T-helper 2 cell treated with Interferon-gamma antibody and Interleukin-4, amounts not matched to agents 5 μg/mL and 100 μg/mL, for 36 hours (primary cell): ENCODE data around the gene BROX.

Experiments used
- DNase-seq: peaks from one replicate; pipeline ENCODE4 v3.0.0; 2021; ENCODE audit warnings: low spot score
- H3K27ac Mint-ChIP-seq: one replicate; pipeline ENCODE4 v1.8.0; 2021; ENCODE audit warnings: mild to moderate bottlenecking, mixed read lengths
- H3K27me3 Mint-ChIP-seq: one replicate; pipeline ENCODE4 v1.8.0; 2021; ENCODE audit warnings: low read depth, mixed read lengths
- H3K36me3 Mint-ChIP-seq: one replicate; pipeline ENCODE4 v1.8.0; 2021; ENCODE audit warnings: low read depth, mixed read lengths
- H3K4me1 Mint-ChIP-seq: one replicate; pipeline ENCODE4 v1.8.0; 2021; ENCODE audit warnings: low read depth, mixed read lengths
- H3K4me3 Mint-ChIP-seq: one replicate; pipeline ENCODE4 v1.8.0; 2022; ENCODE audit warnings: mild to moderate bottlenecking, moderate library complexity, mixed read lengths
- H3K9me3 Mint-ChIP-seq: one replicate; pipeline ENCODE4 v1.8.0; 2021; ENCODE audit warnings: mixed read lengths

BROX gene

DNA sequence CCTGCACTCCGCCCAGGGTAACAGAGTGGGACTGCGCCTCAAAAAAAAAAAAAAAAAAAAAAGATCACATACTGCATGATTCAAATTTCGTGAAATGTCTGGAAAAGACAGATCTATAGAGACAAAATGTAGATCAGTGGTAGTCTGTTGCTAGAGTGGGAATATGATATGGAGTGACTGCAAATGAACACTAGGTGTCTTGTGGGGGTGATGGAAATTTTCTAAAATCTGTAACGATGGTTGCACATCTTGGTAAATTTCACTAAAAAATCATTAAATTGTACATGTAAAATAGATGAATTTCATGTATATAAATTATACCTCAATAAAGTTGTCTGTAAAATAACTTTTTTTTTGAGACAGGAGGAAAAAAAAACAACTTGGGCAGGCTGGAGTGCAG is 5.5 kb upstream of the BROX start:
- no peak for DNase-seq
- peaks cover 66% of the 10 kb centered on the region for H3K36me3 Mint-ChIP-seq
- H3K27ac Mint-ChIP-seq, result no peak overlapping the region
- peaks cover 5% of the 10 kb centered on the region for H3K9me3 Mint-ChIP-seq
- H3K27me3 Mint-ChIP-seq, result no peaks in the 10 kb centered on the region
- H3K4me3 Mint-ChIP-seq, result no peak overlapping the region
- H3K4me1 Mint-ChIP-seq, result peaks cover 32% of the 10 kb centered on the region

DNA sequence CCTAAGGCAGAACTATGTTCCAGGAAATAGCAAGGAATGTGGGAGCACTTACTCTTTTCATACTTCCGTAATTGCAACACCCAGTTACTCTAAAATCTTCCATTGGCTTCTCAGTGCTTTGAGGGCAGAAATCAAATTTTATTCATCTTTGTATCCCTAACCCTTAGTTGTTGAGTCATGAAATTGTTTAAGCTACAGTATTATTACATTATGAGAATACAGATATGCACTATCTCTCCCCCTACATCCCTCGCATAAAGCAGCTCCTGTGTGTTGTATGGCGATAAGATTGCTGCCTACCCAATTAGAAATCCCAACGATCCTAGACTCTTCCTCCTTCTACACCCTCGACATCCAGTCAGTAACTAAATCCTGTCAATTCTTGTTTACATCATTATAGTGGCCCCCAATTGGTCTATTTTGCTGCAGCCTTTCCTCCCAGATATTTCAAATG is 2.6 kb upstream of the BROX start:
- Mint-ChIP-seq H3K9me3 (no peaks in the 10 kb centered on the region), H3K4me3 (peak overlapping the region; percentile 96), H3K27me3 (no peaks in the 10 kb centered on the region), H3K36me3 (peaks cover 59% of the 10 kb centered on the region), H3K27ac (peak overlapping the region; percentile 6), H3K4me1 (peaks cover 32% of the 10 kb centered on the region)
- no peak for DNase-seq

DNA sequence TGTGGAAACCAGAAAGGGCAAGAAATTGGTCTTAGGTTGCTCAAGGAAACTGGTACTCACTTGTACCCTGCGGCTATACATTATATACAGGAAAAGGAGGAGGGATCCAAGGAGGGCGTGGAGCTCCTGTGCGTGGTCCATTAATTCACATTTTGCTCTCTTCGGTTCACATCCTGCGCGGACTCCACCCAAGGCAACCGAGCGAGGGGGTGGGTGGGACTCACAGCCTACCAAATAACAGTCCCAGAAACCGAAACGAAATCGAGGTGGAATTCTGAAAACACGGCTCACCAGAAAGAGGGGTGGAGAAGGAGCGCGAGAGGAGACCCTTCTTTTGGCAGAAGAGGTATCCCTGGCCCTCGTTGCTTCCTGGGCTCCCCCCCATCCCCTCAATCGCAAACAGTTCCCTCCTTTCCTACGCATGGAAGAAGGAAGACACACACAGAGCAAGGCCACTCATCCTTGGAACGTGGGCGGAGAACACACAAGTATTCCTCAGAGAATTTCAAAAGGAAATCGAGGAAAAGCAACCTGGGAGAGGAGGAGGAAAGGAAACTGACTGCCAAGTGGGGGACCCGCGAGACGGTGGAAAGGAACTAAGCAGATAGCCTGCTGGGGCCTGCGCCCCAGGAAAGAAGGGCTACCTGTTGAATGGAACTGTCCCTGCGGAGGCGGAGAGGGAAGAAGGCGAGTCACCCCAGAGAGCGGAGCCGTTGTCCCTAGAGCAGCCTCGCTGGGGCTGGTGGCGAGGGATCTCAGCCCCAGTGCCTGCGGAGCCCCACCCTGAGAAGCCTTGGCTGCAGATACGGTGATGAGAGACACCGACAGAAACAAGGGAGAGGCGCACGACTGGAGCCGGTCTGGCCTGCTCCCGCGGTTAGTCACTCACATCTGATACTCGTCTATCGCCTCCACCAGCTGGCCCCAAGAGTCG is 778 bp upstream of the BROX start:
- Mint-ChIP-seq H3K27me3 (no peaks in the 10 kb centered on the region), H3K36me3 (peaks cover 53% of the 10 kb centered on the region), H3K4me1 (peaks cover 28% of the 10 kb centered on the region), H3K27ac (peak overlapping the region; percentile 97), H3K4me3 (peak overlapping the region; percentile 96), H3K9me3 (no peaks in the 10 kb centered on the region)
- peak; percentile 57 for DNase-seq

DNA sequence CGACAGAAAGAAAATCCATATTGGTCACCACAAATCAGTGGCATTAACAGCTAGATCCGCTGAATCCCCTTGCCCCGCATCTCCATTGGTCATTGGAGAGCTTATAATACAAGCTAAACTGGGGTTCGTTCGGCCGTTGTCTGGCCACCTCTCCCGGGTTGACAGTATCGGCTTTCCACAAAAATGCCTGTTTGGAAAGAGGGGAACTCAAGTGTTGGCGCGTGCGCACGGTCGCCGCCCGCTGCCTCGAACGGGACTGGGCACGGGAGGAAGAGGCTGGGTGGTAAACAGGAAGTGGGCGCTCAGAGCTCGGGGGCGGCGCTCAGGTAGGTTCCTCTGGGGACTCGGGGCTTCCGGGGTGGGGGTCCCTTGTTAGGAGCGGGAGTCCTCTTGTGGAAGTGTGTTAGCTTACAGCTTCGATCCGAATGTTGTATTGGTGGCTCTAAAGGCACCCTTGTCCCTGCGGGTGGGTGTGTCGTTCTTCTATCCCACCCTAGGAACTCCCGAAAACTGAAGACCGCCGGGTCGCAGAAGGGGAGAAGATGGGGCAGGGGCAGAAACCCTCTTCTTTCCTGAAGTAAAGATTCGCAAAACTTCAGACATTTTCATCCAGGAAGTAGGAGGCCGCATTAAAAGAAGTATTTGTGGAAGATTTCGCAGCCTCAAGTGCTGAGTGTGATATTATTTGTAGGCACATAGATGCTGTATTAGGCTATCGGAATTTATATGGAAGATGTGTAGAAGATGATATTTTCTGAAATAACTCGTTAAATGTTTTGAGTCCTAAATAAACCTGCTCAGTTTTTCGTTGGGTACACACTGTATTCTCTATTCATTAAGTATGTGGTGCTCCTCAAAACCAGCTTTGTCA is 962 bp downstream of the BROX start:
- H3K4me1 Mint-ChIP-seq, result peaks cover 30% of the 10 kb centered on the region
- no peaks in the 10 kb centered on the region for H3K27me3 Mint-ChIP-seq
- H3K9me3 Mint-ChIP-seq, result no peaks in the 10 kb centered on the region
- H3K36me3 Mint-ChIP-seq, result peaks cover 59% of the 10 kb centered on the region
- H3K4me3 Mint-ChIP-seq, result peak overlapping the region; percentile 96
- DNase-seq, result peak; percentile 84
- peak overlapping the region; percentile 97 for H3K27ac Mint-ChIP-seq

DNA sequence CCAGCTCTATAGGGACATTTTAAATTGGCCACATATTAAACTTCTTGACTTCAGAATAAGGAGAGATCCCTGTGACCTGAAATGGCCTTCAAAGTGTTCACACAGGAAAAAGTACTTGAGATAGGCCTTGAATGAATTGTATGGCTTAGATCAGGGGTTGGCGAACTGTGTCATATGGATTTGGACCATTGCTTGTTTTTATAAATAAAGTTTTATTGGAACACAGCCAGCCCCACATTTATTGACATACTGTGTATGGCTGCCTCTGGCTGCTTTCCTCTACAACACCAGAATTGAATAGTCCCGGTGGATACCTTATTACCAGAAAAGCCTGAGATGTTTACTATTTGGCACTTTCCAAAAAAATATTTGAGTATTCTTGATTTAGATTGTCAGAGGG is 4.0 kb downstream of the BROX start:
- no peak for DNase-seq
- no peaks in the 10 kb centered on the region for H3K9me3 Mint-ChIP-seq
- H3K36me3 Mint-ChIP-seq, result peaks cover 64% of the 10 kb centered on the region
- H3K27me3 Mint-ChIP-seq, result no peaks in the 10 kb centered on the region
- no peak overlapping the region for H3K4me3 Mint-ChIP-seq
- no peak overlapping the region for H3K27ac Mint-ChIP-seq
- peaks cover 9% of the 10 kb centered on the region for H3K4me1 Mint-ChIP-seq

DNA sequence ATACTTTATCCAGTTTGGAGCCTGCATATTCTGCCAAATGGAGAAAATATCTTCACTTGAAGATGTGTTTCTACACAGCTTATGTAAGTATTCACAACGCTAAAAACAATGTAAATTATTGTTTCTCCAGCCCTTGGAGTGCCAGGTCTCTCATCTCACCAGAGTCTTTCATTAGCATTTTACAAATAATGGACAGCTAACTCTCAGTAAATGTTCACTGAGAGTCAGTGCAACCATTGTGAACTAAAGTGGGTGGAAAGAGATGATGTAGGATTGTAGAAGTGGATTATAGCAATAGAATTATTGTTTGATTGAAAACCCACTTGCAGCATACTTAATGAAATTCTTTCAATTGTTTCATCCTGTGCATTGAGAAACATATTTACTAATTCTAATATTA is 16.4 kb downstream of the BROX start:
- H3K36me3 Mint-ChIP-seq, result peaks cover 73% of the 10 kb centered on the region
- H3K27me3 Mint-ChIP-seq, result no peaks in the 10 kb centered on the region
- no peaks in the 10 kb centered on the region for H3K9me3 Mint-ChIP-seq
- H3K4me3 Mint-ChIP-seq, result no peak overlapping the region
- no peak for DNase-seq
- no peak overlapping the region for H3K27ac Mint-ChIP-seq
- peaks cover 16% of the 10 kb centered on the region for H3K4me1 Mint-ChIP-seq

DNA sequence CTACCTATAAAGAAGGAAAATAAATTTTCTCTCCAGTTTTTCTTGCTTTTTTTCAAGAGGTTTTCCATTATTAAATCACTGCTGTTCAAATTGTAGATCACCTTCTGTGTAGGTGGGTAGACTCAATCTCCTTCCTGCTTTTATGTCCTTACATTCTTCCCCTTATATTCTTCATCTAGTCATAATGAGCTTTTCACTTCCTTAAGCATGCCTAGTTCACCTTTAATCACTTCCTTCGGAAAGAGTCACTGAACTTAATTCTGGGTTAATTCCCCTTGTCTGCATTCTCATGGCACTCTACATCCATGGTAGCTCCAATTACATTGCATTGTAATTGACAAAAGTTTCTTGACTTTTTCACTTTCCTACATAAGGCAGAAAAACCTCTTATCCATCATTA is 18.5 kb downstream of the BROX start:
- peaks cover 16% of the 10 kb centered on the region for H3K4me1 Mint-ChIP-seq
- H3K27ac Mint-ChIP-seq, result no peak overlapping the region
- no peaks in the 10 kb centered on the region for H3K9me3 Mint-ChIP-seq
- no peak for DNase-seq
- H3K4me3 Mint-ChIP-seq, result no peak overlapping the region
- H3K27me3 Mint-ChIP-seq, result no peaks in the 10 kb centered on the region
- H3K36me3 Mint-ChIP-seq, result peaks cover 69% of the 10 kb centered on the region

DNA sequence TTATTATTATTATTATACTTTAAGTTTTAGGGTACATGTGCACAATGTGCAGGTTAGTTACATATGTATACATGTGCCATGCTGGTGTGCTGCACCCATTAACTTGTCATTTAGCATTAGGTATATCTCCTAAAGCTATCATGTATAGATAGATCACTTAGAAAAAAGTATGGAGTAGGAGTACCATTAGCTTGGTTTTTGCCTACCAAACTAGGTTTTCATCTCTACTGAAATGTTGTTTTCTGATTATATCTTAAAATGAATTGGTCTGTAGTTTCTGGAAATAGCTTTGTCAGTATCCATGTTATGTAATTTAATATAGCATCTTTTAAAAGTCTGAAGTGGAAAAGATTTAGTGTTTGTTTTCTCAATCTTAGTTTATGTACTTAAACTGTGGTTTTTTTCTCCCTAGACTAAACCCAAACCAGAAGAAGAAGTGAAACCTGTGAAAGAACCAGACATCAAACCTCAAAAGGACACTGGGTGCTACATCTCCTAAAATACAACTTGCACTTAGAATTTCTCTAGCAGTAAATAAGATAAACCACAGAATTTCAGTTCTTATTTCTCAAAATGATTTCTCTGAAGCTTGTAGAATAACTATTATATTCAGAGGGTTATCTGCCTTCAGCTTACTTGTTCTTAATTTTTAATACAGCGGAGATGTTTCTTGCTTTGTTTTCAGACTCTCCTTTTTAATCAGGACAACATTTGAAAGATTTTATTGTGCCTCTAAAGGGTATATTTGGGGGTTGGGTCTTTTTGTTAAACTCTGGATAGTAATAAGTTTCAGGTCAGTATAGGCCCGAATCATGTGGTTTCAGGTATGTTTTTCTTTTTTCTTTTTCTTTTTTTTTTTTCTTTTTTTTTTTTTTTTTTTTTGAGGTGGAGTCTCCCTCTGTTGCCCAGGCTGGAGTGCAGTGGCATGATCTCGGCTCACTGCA is 20.1 kb downstream of the BROX start:
- no peaks in the 10 kb centered on the region for H3K27me3 Mint-ChIP-seq
- H3K36me3 Mint-ChIP-seq, result peaks cover 57% of the 10 kb centered on the region
- peak overlapping the region; percentile 1 for H3K27ac Mint-ChIP-seq

DNA sequence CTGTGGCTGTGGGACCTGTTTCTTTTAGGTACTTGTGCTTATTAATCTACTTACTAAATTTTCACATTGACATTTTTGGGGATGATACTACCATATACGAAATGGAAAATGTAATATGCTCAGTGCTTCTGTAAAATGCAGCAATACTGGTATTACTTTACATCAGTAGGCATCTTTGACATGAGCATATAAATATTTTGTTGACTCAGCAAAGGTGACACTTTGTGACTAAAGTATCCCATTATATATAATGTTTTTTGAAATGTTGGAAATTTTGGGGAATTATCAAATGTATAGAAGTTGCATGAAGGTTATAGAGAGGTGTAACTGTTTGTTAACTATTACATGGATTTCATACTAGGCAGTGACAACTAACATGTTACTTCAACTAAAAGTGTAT is 22.4 kb downstream of the BROX start:
- no peak overlapping the region for H3K27ac Mint-ChIP-seq
- no peak overlapping the region for H3K4me3 Mint-ChIP-seq
- peaks cover 40% of the 10 kb centered on the region for H3K36me3 Mint-ChIP-seq
- H3K27me3 Mint-ChIP-seq, result no peaks in the 10 kb centered on the region
- peaks cover 16% of the 10 kb centered on the region for H3K4me1 Mint-ChIP-seq
- H3K9me3 Mint-ChIP-seq, result no peaks in the 10 kb centered on the region
- DNase-seq, result no peak

More for the DNA sequence above, 20.1 kb downstream of the BROX start:
- no peak for DNase-seq
- Mint-ChIP-seq H3K4me1 (peaks cover 16% of the 10 kb centered on the region), H3K9me3 (no peaks in the 10 kb centered on the region), H3K4me3 (no peak overlapping the region)

DNA sequence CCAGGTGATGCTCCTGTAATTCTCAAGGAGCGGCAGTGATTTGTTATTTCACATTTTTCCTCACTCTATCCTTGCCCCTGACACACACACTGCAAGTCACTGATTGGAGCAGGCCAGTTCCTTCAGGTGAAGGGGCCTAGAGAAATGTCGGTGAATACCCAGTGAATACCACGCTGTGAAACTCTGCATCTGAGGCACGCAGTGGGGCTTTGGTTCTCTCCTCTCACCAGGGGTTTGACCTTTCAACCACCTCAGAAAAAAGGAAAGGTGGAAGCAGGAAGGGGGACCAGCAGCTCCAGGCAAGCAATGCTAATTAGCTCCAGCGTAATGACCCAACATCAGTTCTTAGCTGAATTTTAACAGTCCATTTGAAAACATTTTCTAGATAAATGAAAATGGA is 24.1 kb downstream of the BROX start:
- Mint-ChIP-seq H3K4me1 (peaks cover 10% of the 10 kb centered on the region), H3K27me3 (no peaks in the 10 kb centered on the region), H3K9me3 (no peaks in the 10 kb centered on the region), H3K4me3 (no peak overlapping the region), H3K36me3 (peaks cover 26% of the 10 kb centered on the region), H3K27ac (no peak overlapping the region)
- DNase-seq, result no peak

DNA sequence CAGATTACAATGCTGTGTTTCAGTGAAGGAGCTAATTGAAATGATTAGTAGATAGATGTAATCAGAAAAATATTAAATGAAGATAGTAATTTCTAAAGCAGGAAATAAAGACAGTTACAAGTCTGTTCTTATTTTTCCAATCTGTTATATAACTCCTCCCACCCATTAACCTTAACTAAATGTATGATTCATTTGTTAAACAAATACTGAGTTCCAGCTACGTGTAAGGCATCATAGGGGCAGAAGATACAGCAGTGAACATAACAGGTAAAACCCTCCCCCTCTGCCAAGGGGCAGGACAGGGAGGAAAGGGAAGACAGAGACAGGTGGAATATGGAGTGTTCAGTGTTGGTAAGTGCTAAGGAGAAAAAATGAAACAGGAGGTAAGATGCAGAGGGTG is 24.6 kb downstream of the BROX start, which contains the start of gene FAM177B:
TSS of gene FAM177B (plus strand) at position 231 of the 400 bp plus-strand sequence. CDS start 9,344 bp downstream, outside the sequence.
- no peak within 1 kb of the TSS for H3K27ac Mint-ChIP-seq
- H3K4me3 Mint-ChIP-seq, result no peak within 1 kb of the TSS

DNA sequence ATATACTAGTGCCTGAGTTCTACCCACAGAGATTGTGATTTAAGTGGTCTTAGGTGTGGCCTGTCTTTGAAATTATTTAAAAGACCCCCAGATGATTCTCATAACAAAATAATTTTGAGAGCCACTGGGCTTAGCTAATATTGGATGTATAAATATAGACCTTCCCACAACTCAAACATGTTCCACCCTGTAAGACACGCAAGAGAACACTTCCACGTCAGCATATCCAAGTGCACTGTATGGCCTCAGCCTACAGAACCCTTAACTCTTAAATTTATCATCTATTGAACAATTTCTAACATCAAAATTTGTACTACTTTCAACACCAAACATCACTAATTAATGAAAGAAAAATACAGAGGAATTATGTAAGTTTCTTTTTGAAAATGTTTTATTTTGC is 27.1 kb downstream of the BROX start:
- Mint-ChIP-seq H3K9me3 (no peaks in the 10 kb centered on the region), H3K27me3 (no peaks in the 10 kb centered on the region), H3K4me3 (no peak overlapping the region), H3K4me1 (no peaks in the 10 kb centered on the region), H3K27ac (no peak overlapping the region), H3K36me3 (peaks cover 6% of the 10 kb centered on the region)
- no peak for DNase-seq

More for the DNA sequence above, 24.6 kb downstream of the BROX start, which contains the start of gene FAM177B:
- no peak for DNase-seq
- Mint-ChIP-seq H3K27me3 (no peaks in the 10 kb centered on the region), H3K9me3 (no peaks in the 10 kb centered on the region), H3K36me3 (peaks cover 22% of the 10 kb centered on the region), H3K4me1 (peaks cover 6% of the 10 kb centered on the region)

DNA sequence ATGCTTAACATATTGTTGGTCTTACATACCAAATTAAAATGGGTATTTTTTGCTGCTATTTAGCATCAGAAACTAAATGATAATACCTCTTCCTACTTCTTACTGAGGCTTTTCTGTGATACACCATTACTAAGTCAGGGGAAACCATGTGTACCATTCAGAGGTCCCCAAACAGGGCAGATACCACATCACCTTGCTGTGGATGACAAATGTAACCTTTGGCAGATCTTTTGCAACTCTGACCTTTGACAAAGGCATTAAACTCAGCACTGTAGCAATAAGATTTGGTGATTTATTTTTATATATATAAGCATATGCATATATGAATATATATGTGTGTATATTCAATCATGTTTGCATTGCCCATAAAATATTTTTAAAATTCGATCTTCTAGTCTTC is 27.6 kb downstream of the BROX start:
- Mint-ChIP-seq H3K4me3 (no peak overlapping the region), H3K9me3 (no peaks in the 10 kb centered on the region), H3K4me1 (no peaks in the 10 kb centered on the region), H3K36me3 (peaks cover 2% of the 10 kb centered on the region), H3K27me3 (no peaks in the 10 kb centered on the region), H3K27ac (no peak overlapping the region)
- no peak for DNase-seq
